WTC11 (cell line): ENCODE data around the gene TANC1. TPM values are rescaled to one million over a fixed set of nuclear protein-coding genes. Genes with fewer than 3 reads are reported as not detected.

Experiments used
- ATAC-seq: fragments of 200-7000 bp; cut with Tn5 transposase; 2 replicates; pipeline ENCODE4 v1.10.0; 2021; ENCODE audit warnings: mild to moderate bottlenecking, moderate library complexity
- CTCF ChIA-PET: fragments of 300-600 bp; sonication (Branson Sonifier 250); formaldehyde crosslinking; loops from one replicate; lab custom pipeline; 2021; ENCODE audit warnings: antibody characterized with exemption; lab: Charles Lee
- POLR2A ChIA-PET: fragments of 350-600 bp; sonication (Branson Sonifier 250); formaldehyde crosslinking; loops from one replicate; lab custom pipeline; 2021; ENCODE audit warnings: antibody characterized with exemption; lab: Charles Lee
- DNase-seq: peaks from one replicate; pipeline ENCODE4 v3.0.0; 2021; ENCODE audit warnings: low spot score
- H3K27ac Mint-ChIP-seq: 2 replicates; pipeline ENCODE4 v1.8.0; 2021; ENCODE audit warnings: mixed read lengths
- H3K27me3 Mint-ChIP-seq: 2 replicates; pipeline ENCODE4 v1.8.0; 2021; ENCODE audit warnings: low read depth, mild to moderate bottlenecking, moderate library complexity, mixed read lengths
- H3K36me3 Mint-ChIP-seq: 2 replicates; pipeline ENCODE4 v1.8.0; 2021; ENCODE audit warnings: mixed read lengths
- H3K4me1 Mint-ChIP-seq: 2 replicates; pipeline ENCODE4 v1.8.0; 2022; ENCODE audit warnings: mixed read lengths
- H3K4me3 Mint-ChIP-seq: 2 replicates; pipeline ENCODE4 v1.8.0; 2021; ENCODE audit warnings: mild to moderate bottlenecking, moderate library complexity, mixed read lengths
- H3K9me3 Mint-ChIP-seq: 2 replicates; pipeline ENCODE4 v1.8.0; 2021; ENCODE audit warnings: mixed read lengths
- CREM ChIP-seq: sonication (generic); formaldehyde crosslinking; IDR thresholded peaks from 2 replicates; pipeline ENCODE4 v1.8.1; 2022; ENCODE audit warnings: mild to moderate bottlenecking, missing genetic modification reagents, moderate library complexity
- ELF4 ChIP-seq: sonication (generic); formaldehyde crosslinking; IDR thresholded peaks from 2 replicates; pipeline ENCODE4 v1.8.1; 2022; ENCODE audit warnings: low read depth, mild to moderate bottlenecking, moderate library complexity, missing genetic modification reagents
- FOXK1 ChIP-seq: sonication (generic); formaldehyde crosslinking; IDR thresholded peaks from 2 replicates; pipeline ENCODE4 v1.8.0; 2022; ENCODE audit warnings: mild to moderate bottlenecking, moderate library complexity, missing genetic modification reagents
- JAZF1 ChIP-seq: fragments of 250-450 bp; sonication (Bioruptor Pico); IDR thresholded peaks from 2 replicates; pipeline ENCODE4 v1.9.0; 2021; ENCODE audit warnings: moderate library complexity, mild to moderate bottlenecking, inconsistent platforms
- RORB ChIP-seq: fragments of 250-450 bp; sonication (Bioruptor Pico); IDR thresholded peaks from 2 replicates; pipeline ENCODE4 v1.9.0; 2021; ENCODE audit warnings: mild to moderate bottlenecking
- SMAD4 ChIP-seq: sonication (generic); formaldehyde crosslinking; IDR thresholded peaks from 2 replicates; pipeline ENCODE4 v1.8.0; 2022; ENCODE audit warnings: mild to moderate bottlenecking, missing genetic modification reagents
- SOX15 ChIP-seq: fragments of 250-450 bp; sonication (Bioruptor Pico); IDR thresholded peaks from 2 replicates; pipeline ENCODE4 v1.9.0; 2021; ENCODE audit warnings: mild to moderate bottlenecking
- TEAD1 ChIP-seq: sonication (generic); formaldehyde crosslinking; IDR thresholded peaks from 2 replicates; pipeline ENCODE4 v1.8.0; 2022; ENCODE audit warnings: mild to moderate bottlenecking, missing genetic modification reagents
- ZNF121 ChIP-seq: sonication (generic); formaldehyde crosslinking; IDR thresholded peaks from 2 replicates; pipeline ENCODE4 v1.8.0; 2023; ENCODE audit warnings: missing genetic modification reagents
- ZNF232 ChIP-seq: sonication (generic); formaldehyde crosslinking; IDR thresholded peaks from 2 replicates; pipeline ENCODE4 v1.8.0; 2022; ENCODE audit warnings: mild to moderate bottlenecking, missing genetic modification reagents
- ZNF317 ChIP-seq: sonication (generic); formaldehyde crosslinking; IDR thresholded peaks from 2 replicates; pipeline ENCODE4 v1.8.1; 2023; ENCODE audit warnings: low read depth, mild to moderate bottlenecking, moderate library complexity, missing genetic modification reagents, borderline replicate concordance
- ZNF423 ChIP-seq: fragments of 250-450 bp; sonication (Bioruptor Pico); IDR thresholded peaks from 2 replicates; pipeline ENCODE4 v2.1.2; 2022; ENCODE audit warnings: mild to moderate bottlenecking, moderate library complexity
- total RNA-seq: library from RNA; stranded (reverse); gene quantifications from 3 replicates; pipeline ENCODE4 v1.2.3, GENCODE V29; 2021
- TF ChIP-seq, protein P1 (sequence below): sonication (generic); formaldehyde crosslinking; IDR thresholded peaks from 2 replicates; pipeline ENCODE4 v1.8.1; 2023; ENCODE audit warnings: mild to moderate bottlenecking, missing genetic modification reagents
- TF ChIP-seq, protein P2 (sequence below): sonication (generic); formaldehyde crosslinking; IDR thresholded peaks from 2 replicates; pipeline ENCODE4 v1.8.1; 2023; ENCODE audit warnings: mild to moderate bottlenecking, missing genetic modification reagents
- TF ChIP-seq, protein P3 (sequence below): sonication (generic); formaldehyde crosslinking; IDR thresholded peaks from 2 replicates; pipeline ENCODE4 v1.8.1; 2022; ENCODE audit warnings: mild to moderate bottlenecking, moderate library complexity, missing genetic modification reagents
- TF ChIP-seq, protein P4 (sequence below): fragments of 200-600 bp; IDR thresholded peaks from 2 replicates; pipeline ENCODE4 v1.8.0; 2022; ENCODE audit warnings: antibody characterized with exemption
- TF ChIP-seq, protein P5 (sequence below): fragments of 250-450 bp; sonication (Bioruptor Pico); conservative IDR thresholded peaks from 2 replicates; pipeline ENCODE4 v1.9.0; 2021; ENCODE audit warnings: mild to moderate bottlenecking
- TF ChIP-seq, protein P6 (sequence below): sonication (generic); formaldehyde crosslinking; IDR thresholded peaks from 2 replicates; pipeline ENCODE4 v1.8.1; 2022; ENCODE audit warnings: mild to moderate bottlenecking, missing genetic modification reagents, moderate library complexity, borderline replicate concordance
- TF ChIP-seq, protein P7 (sequence below): fragments of 250-450 bp; sonication (Bioruptor Pico); IDR thresholded peaks from 2 replicates; pipeline ENCODE4 v1.9.0; 2021; ENCODE audit warnings: mild to moderate bottlenecking

TANC1 gene
- total RNA-seq, 1 experiment from 2014 or later, result 11.6 TPM

DNA sequence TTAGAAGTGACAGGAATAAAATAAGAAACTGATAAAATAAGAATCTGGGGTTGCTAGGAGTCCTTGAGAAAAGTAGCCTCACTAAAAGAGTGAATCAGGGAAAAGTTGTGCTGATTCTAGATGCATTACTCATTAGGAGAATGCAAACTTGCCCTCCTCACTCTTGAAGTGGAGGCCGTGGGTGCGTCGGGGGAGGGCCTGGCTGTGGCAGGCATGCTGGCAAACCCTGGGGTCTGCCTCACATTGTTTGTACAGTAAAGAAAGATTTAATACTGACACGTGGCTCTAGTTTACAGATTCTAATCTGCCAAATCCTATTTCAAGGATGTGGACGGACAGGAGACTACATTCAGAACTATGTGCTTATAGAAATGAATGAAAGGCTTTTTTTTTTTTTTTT is 41.9 kb downstream of the TANC1 start:
- peaks cover 31% of the 10 kb centered on the region for H3K36me3 Mint-ChIP-seq
- TF ChIP-seq CREM (no peak), TEAD1 (CRISPR knock-in tag) (no peak)
- peaks cover 8% of the 10 kb centered on the region for H3K4me1 Mint-ChIP-seq
- DNase-seq (no peak), ATAC-seq (no peak)
- no peak overlapping the region for H3K4me3 Mint-ChIP-seq
- ChIA-PET POLR2A (interaction anchor here (0.7 kb wide), 1 partner anchor 29 kb away, joined by 3 read pairs; no protein-coding TSS in a partner anchor), CTCF (no interaction called here)
- no peak overlapping the region for H3K27ac Mint-ChIP-seq
- H3K27me3 Mint-ChIP-seq, result peaks cover 1% of the 10 kb centered on the region
- H3K9me3 Mint-ChIP-seq, result peaks cover 34% of the 10 kb centered on the region

DNA sequence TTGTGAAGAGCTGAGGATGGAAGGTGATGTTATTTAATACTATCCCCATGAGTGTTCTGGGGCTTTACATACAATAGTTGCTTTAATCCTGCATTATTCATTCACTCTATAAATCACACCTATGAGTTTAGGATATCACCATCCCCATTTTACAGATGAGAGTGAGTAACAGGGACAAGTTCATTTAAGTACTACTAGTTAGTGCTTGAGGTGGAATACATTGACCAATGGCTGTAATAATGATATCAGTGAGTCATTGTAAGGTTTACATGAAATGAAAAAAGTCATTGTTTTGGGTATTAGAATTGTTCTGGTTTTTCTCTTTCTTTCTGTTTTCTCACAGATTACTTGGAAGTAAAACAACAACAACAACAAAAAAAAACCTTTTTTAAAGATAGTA is 42.5 kb downstream of the TANC1 start:
- CTCF ChIA-PET, result no interaction called here
- no peak for DNase-seq
- peaks cover 37% of the 10 kb centered on the region for H3K36me3 Mint-ChIP-seq

DNA sequence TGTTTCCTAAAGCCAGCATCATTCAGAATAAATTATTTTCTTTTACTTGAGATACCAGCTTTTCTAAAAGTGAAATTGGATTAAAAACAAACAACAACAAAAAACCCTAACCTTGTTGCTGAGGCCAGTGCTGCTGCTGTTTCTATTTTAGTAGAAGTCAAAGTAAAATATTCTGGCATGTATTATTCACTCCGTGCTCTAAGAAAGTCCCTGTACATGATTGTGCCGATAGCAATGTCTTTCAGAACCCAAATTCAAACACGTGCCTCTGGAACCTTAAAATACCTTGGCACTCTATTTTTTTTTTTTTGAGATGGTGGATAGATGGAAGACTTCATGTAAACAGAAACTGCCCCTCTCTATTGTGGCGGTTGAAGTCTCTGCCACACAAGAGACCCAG is 43.7 kb downstream of the TANC1 start:
- ATAC-seq, result no peak
- H3K36me3 Mint-ChIP-seq, result peaks cover 42% of the 10 kb centered on the region
- H3K4me1 Mint-ChIP-seq, result peaks cover 8% of the 10 kb centered on the region
- no peak for DNase-seq
- H3K27me3 Mint-ChIP-seq, result peaks cover 8% of the 10 kb centered on the region
- POLR2A ChIA-PET, result no interaction called here
- no peak overlapping the region for H3K27ac Mint-ChIP-seq
- CTCF ChIA-PET, result no interaction called here
- H3K9me3 Mint-ChIP-seq, result peaks cover 49% of the 10 kb centered on the region
- no peak overlapping the region for H3K4me3 Mint-ChIP-seq
- no peak for TF ChIP-seq SOX15
- no peak for TF ChIP-seq ZNF121 (CRISPR knock-in tag)
- no peak for TF ChIP-seq ZNF317 (CRISPR knock-in tag)
- TF ChIP-seq RORB, result no peak
- TF ChIP-seq, protein P1, sequence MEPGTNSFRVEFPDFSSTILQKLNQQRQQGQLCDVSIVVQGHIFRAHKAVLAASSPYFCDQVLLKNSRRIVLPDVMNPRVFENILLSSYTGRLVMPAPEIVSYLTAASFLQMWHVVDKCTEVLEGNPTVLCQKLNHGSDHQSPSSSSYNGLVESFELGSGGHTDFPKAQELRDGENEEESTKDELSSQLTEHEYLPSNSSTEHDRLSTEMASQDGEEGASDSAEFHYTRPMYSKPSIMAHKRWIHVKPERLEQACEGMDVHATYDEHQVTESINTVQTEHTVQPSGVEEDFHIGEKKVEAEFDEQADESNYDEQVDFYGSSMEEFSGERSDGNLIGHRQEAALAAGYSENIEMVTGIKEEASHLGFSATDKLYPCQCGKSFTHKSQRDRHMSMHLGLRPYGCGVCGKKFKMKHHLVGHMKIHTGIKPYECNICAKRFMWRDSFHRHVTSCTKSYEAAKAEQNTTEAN, result no peak
- TF ChIP-seq ELF4 (CRISPR knock-in tag), result no peak
- no peak for TF ChIP-seq ZNF232
- no peak for TF ChIP-seq JAZF1 (CRISPR knock-in tag)
- TF ChIP-seq, protein P2, sequence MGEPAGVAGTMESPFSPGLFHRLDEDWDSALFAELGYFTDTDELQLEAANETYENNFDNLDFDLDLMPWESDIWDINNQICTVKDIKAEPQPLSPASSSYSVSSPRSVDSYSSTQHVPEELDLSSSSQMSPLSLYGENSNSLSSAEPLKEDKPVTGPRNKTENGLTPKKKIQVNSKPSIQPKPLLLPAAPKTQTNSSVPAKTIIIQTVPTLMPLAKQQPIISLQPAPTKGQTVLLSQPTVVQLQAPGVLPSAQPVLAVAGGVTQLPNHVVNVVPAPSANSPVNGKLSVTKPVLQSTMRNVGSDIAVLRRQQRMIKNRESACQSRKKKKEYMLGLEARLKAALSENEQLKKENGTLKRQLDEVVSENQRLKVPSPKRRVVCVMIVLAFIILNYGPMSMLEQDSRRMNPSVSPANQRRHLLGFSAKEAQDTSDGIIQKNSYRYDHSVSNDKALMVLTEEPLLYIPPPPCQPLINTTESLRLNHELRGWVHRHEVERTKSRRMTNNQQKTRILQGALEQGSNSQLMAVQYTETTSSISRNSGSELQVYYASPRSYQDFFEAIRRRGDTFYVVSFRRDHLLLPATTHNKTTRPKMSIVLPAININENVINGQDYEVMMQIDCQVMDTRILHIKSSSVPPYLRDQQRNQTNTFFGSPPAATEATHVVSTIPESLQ (CRISPR knock-in tag), result no peak
- TF ChIP-seq FOXK1 (CRISPR knock-in tag), result no peak
- TF ChIP-seq, protein P3, sequence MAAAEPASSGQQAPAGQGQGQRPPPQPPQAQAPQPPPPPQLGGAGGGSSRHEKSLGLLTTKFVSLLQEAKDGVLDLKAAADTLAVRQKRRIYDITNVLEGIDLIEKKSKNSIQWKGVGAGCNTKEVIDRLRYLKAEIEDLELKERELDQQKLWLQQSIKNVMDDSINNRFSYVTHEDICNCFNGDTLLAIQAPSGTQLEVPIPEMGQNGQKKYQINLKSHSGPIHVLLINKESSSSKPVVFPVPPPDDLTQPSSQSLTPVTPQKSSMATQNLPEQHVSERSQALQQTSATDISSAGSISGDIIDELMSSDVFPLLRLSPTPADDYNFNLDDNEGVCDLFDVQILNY (CRISPR knock-in tag), result no peak
- TF ChIP-seq, protein P4, sequence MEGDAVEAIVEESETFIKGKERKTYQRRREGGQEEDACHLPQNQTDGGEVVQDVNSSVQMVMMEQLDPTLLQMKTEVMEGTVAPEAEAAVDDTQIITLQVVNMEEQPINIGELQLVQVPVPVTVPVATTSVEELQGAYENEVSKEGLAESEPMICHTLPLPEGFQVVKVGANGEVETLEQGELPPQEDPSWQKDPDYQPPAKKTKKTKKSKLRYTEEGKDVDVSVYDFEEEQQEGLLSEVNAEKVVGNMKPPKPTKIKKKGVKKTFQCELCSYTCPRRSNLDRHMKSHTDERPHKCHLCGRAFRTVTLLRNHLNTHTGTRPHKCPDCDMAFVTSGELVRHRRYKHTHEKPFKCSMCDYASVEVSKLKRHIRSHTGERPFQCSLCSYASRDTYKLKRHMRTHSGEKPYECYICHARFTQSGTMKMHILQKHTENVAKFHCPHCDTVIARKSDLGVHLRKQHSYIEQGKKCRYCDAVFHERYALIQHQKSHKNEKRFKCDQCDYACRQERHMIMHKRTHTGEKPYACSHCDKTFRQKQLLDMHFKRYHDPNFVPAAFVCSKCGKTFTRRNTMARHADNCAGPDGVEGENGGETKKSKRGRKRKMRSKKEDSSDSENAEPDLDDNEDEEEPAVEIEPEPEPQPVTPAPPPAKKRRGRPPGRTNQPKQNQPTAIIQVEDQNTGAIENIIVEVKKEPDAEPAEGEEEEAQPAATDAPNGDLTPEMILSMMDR, result no peak
- no peak for TF ChIP-seq ZNF423 (CRISPR knock-in tag)

More for the DNA sequence above, 42.5 kb downstream of the TANC1 start:
- Mint-ChIP-seq H3K4me3 (no peak overlapping the region), H3K9me3 (peaks cover 41% of the 10 kb centered on the region), H3K4me1 (peaks cover 8% of the 10 kb centered on the region), H3K27ac (no peak overlapping the region), H3K27me3 (peaks cover 8% of the 10 kb centered on the region)
- POLR2A ChIA-PET, result no interaction called here
- TF ChIP-seq, protein P5, sequence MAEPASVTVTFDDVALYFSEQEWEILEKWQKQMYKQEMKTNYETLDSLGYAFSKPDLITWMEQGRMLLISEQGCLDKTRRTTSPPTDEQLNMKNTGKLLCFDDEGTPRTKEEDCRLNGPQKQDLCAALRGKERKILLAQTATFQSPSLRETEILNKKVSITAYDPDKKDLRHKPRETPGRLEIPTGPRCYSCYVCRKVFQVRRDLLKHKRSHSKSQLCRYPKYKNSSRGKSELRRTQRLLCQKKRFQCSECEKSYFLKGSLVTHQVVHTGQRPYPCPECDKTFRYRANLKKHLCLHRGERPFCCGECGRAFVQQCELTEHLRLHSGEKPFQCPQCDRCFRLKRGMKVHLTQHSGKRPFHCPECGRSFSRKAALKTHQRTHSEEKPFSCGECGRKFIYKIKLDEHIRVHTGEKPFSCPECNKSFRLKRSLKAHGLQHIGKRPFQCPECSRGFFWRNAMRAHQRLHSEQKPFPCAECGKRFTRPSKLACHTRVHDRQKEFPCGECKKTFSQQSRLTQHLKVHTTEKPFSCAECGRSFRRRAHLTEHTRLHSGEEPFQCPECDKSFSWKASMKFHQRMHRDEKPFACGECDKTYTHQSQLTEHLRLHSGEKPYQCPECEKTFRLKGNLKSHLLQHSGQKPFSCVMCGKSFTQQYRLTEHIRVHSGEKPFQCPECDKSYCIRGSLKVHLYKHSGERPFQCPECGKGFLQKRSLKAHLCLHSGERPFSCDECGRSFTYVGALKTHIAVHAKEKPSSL (CRISPR knock-in tag), result no peak
- TF ChIP-seq, protein P6, sequence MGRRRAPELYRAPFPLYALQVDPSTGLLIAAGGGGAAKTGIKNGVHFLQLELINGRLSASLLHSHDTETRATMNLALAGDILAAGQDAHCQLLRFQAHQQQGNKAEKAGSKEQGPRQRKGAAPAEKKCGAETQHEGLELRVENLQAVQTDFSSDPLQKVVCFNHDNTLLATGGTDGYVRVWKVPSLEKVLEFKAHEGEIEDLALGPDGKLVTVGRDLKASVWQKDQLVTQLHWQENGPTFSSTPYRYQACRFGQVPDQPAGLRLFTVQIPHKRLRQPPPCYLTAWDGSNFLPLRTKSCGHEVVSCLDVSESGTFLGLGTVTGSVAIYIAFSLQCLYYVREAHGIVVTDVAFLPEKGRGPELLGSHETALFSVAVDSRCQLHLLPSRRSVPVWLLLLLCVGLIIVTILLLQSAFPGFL (CRISPR knock-in tag), result no peak
- no peak for TF ChIP-seq SMAD4 (CRISPR knock-in tag)
- TF ChIP-seq, protein P7, sequence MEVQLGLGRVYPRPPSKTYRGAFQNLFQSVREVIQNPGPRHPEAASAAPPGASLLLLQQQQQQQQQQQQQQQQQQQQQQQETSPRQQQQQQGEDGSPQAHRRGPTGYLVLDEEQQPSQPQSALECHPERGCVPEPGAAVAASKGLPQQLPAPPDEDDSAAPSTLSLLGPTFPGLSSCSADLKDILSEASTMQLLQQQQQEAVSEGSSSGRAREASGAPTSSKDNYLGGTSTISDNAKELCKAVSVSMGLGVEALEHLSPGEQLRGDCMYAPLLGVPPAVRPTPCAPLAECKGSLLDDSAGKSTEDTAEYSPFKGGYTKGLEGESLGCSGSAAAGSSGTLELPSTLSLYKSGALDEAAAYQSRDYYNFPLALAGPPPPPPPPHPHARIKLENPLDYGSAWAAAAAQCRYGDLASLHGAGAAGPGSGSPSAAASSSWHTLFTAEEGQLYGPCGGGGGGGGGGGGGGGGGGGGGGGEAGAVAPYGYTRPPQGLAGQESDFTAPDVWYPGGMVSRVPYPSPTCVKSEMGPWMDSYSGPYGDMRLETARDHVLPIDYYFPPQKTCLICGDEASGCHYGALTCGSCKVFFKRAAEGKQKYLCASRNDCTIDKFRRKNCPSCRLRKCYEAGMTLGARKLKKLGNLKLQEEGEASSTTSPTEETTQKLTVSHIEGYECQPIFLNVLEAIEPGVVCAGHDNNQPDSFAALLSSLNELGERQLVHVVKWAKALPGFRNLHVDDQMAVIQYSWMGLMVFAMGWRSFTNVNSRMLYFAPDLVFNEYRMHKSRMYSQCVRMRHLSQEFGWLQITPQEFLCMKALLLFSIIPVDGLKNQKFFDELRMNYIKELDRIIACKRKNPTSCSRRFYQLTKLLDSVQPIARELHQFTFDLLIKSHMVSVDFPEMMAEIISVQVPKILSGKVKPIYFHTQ (CRISPR knock-in tag), result no peak
- ATAC-seq, result no peak
